GM11168 (cell line): ENCODE measurements around the gene STIM1.
"Not testable (repeated sequence)": the region's sequence is repeated elsewhere in the genome, so short reads cannot be mapped to it uniquely, and the experiment has no call there.

Experiments
- in situ Hi-C: fragments of 300-500 bp; cut with MboI; formaldehyde crosslinking; loops from one replicate; pipeline ENCODE4 v1.12.0; 2022; ENCODE audit warnings: low sequenced_read_pairs; ENCODE audit not compliant: unreplicated experiment

Gene STIM1

GRCh38 chr11:4127357-4127756 is 271.9 kb downstream of the STIM1 start:
- in situ Hi-C loops = no loop called here

- in situ Hi-C loops = not testable (repeated sequence)
Measured at GRCh38 chr11:4130219-4130618, 274.8 kb downstream of the STIM1 start.

GRCh38 chr11:4134806-4135205 is 279.3 kb downstream of the STIM1 start:
- in situ Hi-C loops = no loop called here

GRCh38 chr11:4138497-4138896 is 283.0 kb downstream of the STIM1 start:
- in situ Hi-C loops = no loop called here

GRCh38 chr11:4140067-4140636 is 284.7 kb downstream of the STIM1 start:
- in situ Hi-C loops = no loop called here
